ENCODE measurements around the gene MILR1.
A peak's percentile ranks its signal among the peaks of the same experiment; 100 is the strongest.
"Not testable (repeated sequence)": the region's sequence is repeated elsewhere in the genome, so short reads cannot be mapped to it uniquely, and the experiment has no call there.

The MILR1 gene

GRCh38 chr17:64418506-64419339 lies 30.2 kb upstream of the MILR1 start:
- TF ChIP-seq CTCF (IDR thresholded peaks at IDR 0.05; ENCODE audit: low read depth, low read length, missing control alignments): peak; percentile 59
- H3K4me3 ChIP-seq (replicated peaks; ENCODE audit: low read depth, low read length): no peak overlapping the region
- peak; percentile 47 for DNase-seq (ENCODE audit: extremely low read depth, low read depth)

DNA sequence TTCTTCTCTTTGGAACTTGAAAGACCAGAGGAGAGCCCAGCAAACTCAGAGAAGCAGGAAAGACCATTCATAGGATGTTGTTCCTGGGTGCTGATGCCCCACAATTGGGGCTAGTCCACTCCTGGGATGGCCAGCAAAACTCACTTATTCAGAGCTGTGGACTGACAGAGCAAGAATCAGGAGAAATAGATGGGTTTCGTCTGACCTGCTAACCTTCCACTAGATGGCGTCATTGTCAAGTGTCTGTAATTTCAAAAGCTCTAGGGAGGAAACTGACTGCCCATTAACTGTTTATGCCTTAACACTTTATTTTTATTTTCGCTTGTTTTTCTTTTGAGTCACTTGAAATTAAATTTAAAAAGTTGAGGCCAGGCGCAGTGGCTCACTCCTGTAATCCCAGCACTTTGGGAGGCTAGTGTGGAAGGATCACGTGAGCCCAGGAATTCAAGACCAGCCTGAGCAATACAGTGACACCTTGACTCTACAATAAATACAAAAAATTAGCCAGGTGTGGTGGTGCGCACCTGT lies 28.7 kb upstream of the MILR1 start:
- TF ChIP-seq CTCF (IDR thresholded peaks at IDR 0.05; ENCODE audit: low read depth, low read length, missing control alignments): peak; percentile 77
- DNase-seq (ENCODE audit: extremely low read depth, low read depth): peak; percentile 65
- no peak overlapping the region for H3K4me3 ChIP-seq (replicated peaks; ENCODE audit: low read depth, low read length)

- not testable (repeated sequence) for DNase-seq (ENCODE audit: extremely low read depth, low read depth); H3K4me3 ChIP-seq (replicated peaks; ENCODE audit: low read depth, low read length)
These were observed 26.8 kb upstream of the MILR1 start for GRCh38 chr17:64422121-64422520.

- H3K4me3 ChIP-seq (replicated peaks; ENCODE audit: low read depth, low read length): no peak overlapping the region
- DNase-seq (ENCODE audit: extremely low read depth, low read depth): no peak
- TF ChIP-seq CTCF (IDR thresholded peaks at IDR 0.05; ENCODE audit: low read depth, low read length, missing control alignments): no peak
These were observed 25.0 kb upstream of the MILR1 start for GRCh38 chr17:64423881-64424280.

DNA sequence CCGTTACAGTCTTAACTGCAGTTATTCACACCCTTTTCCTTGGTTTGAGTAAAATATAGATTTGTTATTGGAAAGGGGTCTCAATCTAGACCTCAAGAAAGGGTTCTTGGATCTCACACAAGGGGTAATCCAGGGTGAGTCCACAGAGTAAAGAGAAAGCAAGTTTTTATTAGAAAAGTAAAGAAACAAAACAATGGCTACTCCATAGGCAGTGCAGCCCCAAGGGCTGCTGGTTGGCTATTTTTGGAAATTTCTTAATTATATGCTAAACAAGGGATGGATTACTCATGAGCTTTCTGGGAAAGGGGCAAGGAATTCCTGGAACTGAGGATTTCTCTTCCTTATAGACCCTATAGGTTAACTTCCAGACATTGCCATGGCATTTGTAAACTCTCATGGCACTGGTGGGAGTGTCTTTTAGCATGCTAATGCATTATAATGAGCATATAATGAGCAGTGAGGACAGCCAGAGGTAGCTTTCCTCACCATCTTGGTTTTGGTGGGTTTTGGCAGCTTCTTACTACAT lies 24.5 kb upstream of the MILR1 start:
- H3K4me3 ChIP-seq (replicated peaks; ENCODE audit: low read depth, low read length): no peak overlapping the region
- DNase-seq (ENCODE audit: extremely low read depth, low read depth): no peak
- no peak for TF ChIP-seq CTCF (IDR thresholded peaks at IDR 0.05; ENCODE audit: low read depth, low read length, missing control alignments)

DNA sequence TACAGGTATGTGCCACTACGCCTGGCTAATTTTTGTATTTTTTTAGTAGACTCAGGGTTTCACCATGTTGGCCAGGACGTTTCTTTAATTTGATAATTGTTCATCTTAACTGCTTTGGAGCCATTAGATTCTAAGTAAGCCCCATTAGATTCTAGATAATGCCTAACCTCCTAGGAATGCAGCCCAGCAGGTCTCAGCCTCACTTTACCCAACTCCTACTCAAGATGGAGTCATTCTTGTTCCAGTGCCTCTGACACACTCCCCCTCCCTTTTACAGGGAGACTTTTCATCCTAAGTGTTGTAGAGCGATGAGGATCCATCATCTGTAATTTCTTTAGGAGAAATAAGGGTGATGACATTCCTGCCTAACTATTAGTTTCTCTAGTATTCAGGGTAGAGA lies 23.7 kb upstream of the MILR1 start:
- TF ChIP-seq CTCF (IDR thresholded peaks at IDR 0.05; ENCODE audit: low read depth, low read length, missing control alignments): no peak
- H3K4me3 ChIP-seq (replicated peaks; ENCODE audit: low read depth, low read length): no peak overlapping the region
- DNase-seq (ENCODE audit: extremely low read depth, low read depth): no peak

- TF ChIP-seq CTCF (IDR thresholded peaks at IDR 0.05; ENCODE audit: low read depth, low read length, missing control alignments): no peak
- no peak overlapping the region for H3K4me3 ChIP-seq (replicated peaks; ENCODE audit: low read depth, low read length)
- no peak for DNase-seq (ENCODE audit: extremely low read depth, low read depth)
These were observed 22.3 kb upstream of the MILR1 start for GRCh38 chr17:64426596-64426995.

All from HFF-Myc (cell line).